Subcutaneous abdominal adipose tissue (tissue), 5 donors: ENCODE measurements around the gene ZNF524.

ENCODE experiments used
- H3K27ac ChIP-seq: one replicate; pipeline ENCODE4 v1.7.0; 2013; ENCODE audit warnings: low read depth, mild to moderate bottlenecking, inconsistent platforms, low read length, moderate library complexity
- H3K27me3 ChIP-seq, 5 donors: one replicate each; pipeline ENCODE4 v1.7.0; 2013; ENCODE audit warnings: low read length in 5 of 5, inconsistent platforms in 1 of 5; ENCODE audit not compliant: control insufficient read depth in 5 of 5, insufficient read depth in 4 of 5
- H3K36me3 ChIP-seq, 5 donors: one replicate each; pipeline ENCODE4 v1.7.0; 2013; ENCODE audit warnings: low read length in 5 of 5; ENCODE audit not compliant: control insufficient read depth in 5 of 5, insufficient read depth in 5 of 5
- H3K4me1 ChIP-seq, 5 donors: one replicate each; pipeline ENCODE4 v1.7.0; 2013; ENCODE audit warnings: low read length in 5 of 5, mild to moderate bottlenecking in 3 of 5, moderate library complexity in 1 of 5; ENCODE audit not compliant: control insufficient read depth in 5 of 5, insufficient read depth in 5 of 5
- H3K4me3 ChIP-seq, 5 donors: one replicate each; pipeline ENCODE4 v1.7.0; 2013; ENCODE audit warnings: low read length in 5 of 5, low read depth in 1 of 5
- H3K9ac ChIP-seq, 5 donors: one replicate each; pipeline ENCODE4 v1.7.0; 2013; ENCODE audit warnings: low read length in 5 of 5, mild to moderate bottlenecking in 4 of 5, moderate library complexity in 3 of 5
- H3K9me3 ChIP-seq, 5 donors: one replicate each; pipeline ENCODE4 v1.7.0; 2013; ENCODE audit warnings: low read length in 5 of 5; ENCODE audit not compliant: control insufficient read depth in 5 of 5
- donor health status: healthy.
- donor health status: healthy.
- donor health status: healthy.
- donor health status: healthy.
- donor health status: healthy.

Gene ZNF524

GRCh38 chr19:55599468-55599841 lies 633 bp upstream of the ZNF524 start, which contains the start of gene FIZ1:
Gene FIZ1 (minus strand): TSS chr19:55599517. CDS start chr19:55597865, 1,652 bp downstream.
- peaks cover 2 to 23% (median 18%) of the 10 kb centered on the region in 5 donors for H3K4me1 ChIP-seq
- peaks cover 0 to 41% (median 26%) of the 10 kb centered on the region in 5 donors for H3K36me3 ChIP-seq
- no peaks in the 10 kb centered on the region for H3K27me3 ChIP-seq
- peak within 1 kb of the TSS; percentile 83 for H3K27ac ChIP-seq
- peak within 1 kb of the TSS; percentile 77 to 93 (median 87) for H3K9ac ChIP-seq
- H3K9me3 ChIP-seq: no peaks in the 10 kb centered on the region
- peak within 1 kb of the TSS; percentile 91 to 99 (median 92) for H3K4me3 ChIP-seq

DNA sequence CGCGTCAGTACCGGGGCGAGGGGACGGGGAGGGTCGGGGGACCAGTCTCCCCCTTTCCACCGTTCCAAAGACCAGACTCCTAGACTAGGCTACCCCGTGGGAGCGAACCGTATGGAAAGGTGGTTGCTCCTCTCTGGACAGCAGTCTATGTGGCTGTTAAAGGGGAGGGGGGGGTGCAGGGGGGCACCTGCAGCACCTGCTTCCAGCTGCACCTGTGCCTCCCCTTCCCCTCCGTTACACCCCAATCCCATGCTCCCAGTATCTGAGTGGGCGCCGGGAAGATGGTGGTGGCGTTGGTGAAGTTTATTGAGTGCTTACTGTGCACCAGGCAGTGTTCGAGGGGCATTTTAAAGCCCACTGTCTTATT lies 557 bp downstream of the ZNF524 start:
- H3K4me1 ChIP-seq: peaks cover 2 to 28% (median 22%) of the 10 kb centered on the region in 5 donors

GRCh38 chr19:55601084-55601483 lies 996 bp downstream of the ZNF524 start:
- H3K9me3 ChIP-seq: no peaks in the 10 kb centered on the region
- H3K4me1 ChIP-seq: peaks cover 2 to 32% (median 26%) of the 10 kb centered on the region in 5 donors
- peak overlapping the region; percentile 83 for H3K27ac ChIP-seq
- peak overlapping the region; percentile 65 to 99 (median 92) for H3K4me3 ChIP-seq
- no peaks in the 10 kb centered on the region for H3K27me3 ChIP-seq
- peaks cover 0 to 25% (median 12%) of the 10 kb centered on the region in 5 donors for H3K36me3 ChIP-seq
- peak overlapping the region in 3 of 5 donors; percentile 44 to 77 (median 72) for H3K9ac ChIP-seq

More for the DNA sequence above, 557 bp downstream of the ZNF524 start:
- Histone ChIP-seq H3K27ac (peak overlapping the region; percentile 83), H3K9ac (peak overlapping the region in 4 of 5 donors; percentile 40 to 77 (median 58)), H3K36me3 (peaks cover 0 to 30% (median 15%) of the 10 kb centered on the region in 5 donors), H3K4me3 (peak overlapping the region; percentile 65 to 99 (median 92)), H3K27me3 (no peaks in the 10 kb centered on the region), H3K9me3 (no peaks in the 10 kb centered on the region)

GRCh38 chr19:55602104-55603001 lies 2.3 kb downstream of the ZNF524 start:
- Histone ChIP-seq H3K27me3 (no peaks in the 10 kb centered on the region), H3K9me3 (no peaks in the 10 kb centered on the region), H3K27ac (no peak overlapping the region), H3K4me3 (no peak overlapping the region), H3K9ac (no peak overlapping the region), H3K4me1 (peaks cover 5 to 43% (median 36%) of the 10 kb centered on the region in 5 donors), H3K36me3 (peaks cover 0 to 17% (median 4%) of the 10 kb centered on the region in 5 donors)

DNA sequence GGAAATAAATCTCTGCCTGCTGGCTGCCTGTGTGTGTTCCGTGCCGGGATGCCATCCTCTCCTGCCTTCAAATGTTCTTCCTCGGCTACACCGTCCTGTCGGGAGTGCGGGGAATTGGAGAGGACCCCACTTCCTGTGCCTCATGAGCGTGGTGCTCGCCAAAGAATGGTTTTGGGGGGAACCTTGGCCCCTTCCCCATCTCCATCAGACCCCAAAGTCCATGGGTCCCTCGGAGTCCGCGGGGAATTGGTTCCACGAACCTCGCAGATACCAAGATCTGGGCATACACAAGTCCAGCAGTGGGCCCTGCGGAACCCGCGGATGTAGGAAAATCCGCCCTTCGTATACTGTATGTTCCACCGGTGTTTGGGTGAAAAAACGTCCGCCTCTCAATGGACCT lies 3.0 kb downstream of the ZNF524 start:
- H3K4me1 ChIP-seq: peaks cover 5 to 42% (median 36%) of the 10 kb centered on the region in 5 donors
- no peaks in the 10 kb centered on the region for H3K27me3 ChIP-seq
- H3K36me3 ChIP-seq: peaks cover 0 to 14% (median 2%) of the 10 kb centered on the region in 5 donors
- no peaks in the 10 kb centered on the region for H3K9me3 ChIP-seq
- no peak overlapping the region for H3K4me3 ChIP-seq
- no peak overlapping the region for H3K9ac ChIP-seq
- H3K27ac ChIP-seq: no peak overlapping the region

DNA sequence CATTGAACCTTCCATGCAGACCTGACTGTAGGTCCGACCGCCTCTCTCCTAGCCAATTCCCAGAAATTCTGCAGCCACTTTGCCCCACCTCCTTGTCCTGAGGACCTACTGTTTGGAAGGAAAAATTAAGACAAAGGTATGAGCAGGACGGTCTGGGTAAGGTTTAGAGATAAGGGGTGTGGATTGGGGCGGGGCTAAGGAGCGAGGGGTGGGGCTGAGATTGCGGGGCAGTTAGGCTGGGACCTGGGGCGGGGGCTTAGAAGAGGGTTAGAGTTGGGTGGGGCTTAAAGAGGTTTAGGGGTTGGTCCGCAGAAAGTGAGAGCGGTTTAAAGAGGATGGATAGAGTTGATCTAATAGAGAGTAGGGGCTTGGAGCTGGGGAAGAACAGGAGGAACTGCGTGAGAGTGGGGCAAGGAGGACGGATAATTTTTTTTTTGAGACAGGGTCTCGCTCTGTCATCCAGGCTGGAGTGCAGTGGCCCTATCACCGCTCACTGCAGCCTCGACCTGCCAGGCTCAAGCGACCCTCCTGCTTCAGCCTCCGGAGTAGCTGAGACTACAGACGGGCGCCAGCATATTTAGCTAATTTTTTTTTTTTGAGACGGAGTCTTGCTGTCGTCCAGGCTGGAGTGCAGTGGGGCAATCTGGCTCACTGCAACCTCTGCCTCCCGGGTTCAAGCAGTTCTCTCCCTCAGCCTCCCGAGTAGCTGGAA lies 3.6 kb downstream of the ZNF524 start:
- peaks cover 0 to 14% (median 2%) of the 10 kb centered on the region in 5 donors for H3K36me3 ChIP-seq
- no peak overlapping the region for H3K27ac ChIP-seq
- peaks cover 5 to 36% (median 32%) of the 10 kb centered on the region in 5 donors for H3K4me1 ChIP-seq
- H3K9ac ChIP-seq: no peak overlapping the region
- H3K27me3 ChIP-seq: no peaks in the 10 kb centered on the region
- H3K9me3 ChIP-seq: no peaks in the 10 kb centered on the region
- no peak overlapping the region for H3K4me3 ChIP-seq

DNA sequence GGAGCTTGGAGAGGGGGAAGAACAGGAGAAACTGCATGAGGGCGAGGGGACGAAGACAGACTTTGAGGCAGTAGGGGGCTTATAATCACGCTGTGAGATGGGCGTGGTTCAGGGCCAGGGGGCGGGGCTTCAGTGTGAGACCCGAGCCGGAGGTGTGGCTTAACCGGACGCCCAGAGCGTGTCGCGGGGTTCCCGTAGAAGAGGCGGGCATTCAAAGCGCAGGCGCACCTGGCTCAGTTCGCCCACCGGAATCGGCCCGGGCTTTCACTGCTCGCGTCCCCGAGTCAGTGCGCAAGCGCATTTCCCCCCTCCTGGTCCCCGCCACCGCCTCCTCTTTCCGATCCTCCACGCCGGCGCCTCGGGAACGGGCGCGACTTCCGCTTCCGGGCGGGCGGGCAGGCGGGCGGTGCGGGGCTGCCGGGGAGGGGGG lies 5.1 kb downstream of the ZNF524 start:
- Histone ChIP-seq H3K9me3 (peaks cover 0 to 4% (median 0%) of the 10 kb centered on the region in 5 donors), H3K27ac (peak overlapping the region; percentile 88), H3K4me1 (peaks cover 3 to 35% (median 31%) of the 10 kb centered on the region in 5 donors), H3K27me3 (no peaks in the 10 kb centered on the region), H3K4me3 (peak overlapping the region; percentile 64 to 92 (median 86)), H3K9ac (peak overlapping the region in 3 of 5 donors; percentile 68 to 97 (median 69)), H3K36me3 (peaks cover 0 to 25% (median 9%) of the 10 kb centered on the region in 5 donors)

GRCh38 chr19:55605637-55606470 lies 5.8 kb downstream of the ZNF524 start, which contains the start of gene ZNF865:
Gene ZNF865 (plus strand): TSS chr19:55605647. CDS start chr19:55613619, 7,972 bp downstream.
- H3K9me3 ChIP-seq: peaks cover 0 to 4% (median 0%) of the 10 kb centered on the region in 5 donors
- no peaks in the 10 kb centered on the region for H3K27me3 ChIP-seq
- peak within 1 kb of the TSS; percentile 86 to 99 (median 90) for H3K4me3 ChIP-seq
- H3K27ac ChIP-seq: peak within 1 kb of the TSS; percentile 88
- peaks cover 0 to 29% (median 13%) of the 10 kb centered on the region in 5 donors for H3K36me3 ChIP-seq
- peaks cover 3 to 31% (median 28%) of the 10 kb centered on the region in 5 donors for H3K4me1 ChIP-seq
- H3K9ac ChIP-seq: peak within 1 kb of the TSS; percentile 63 to 97 (median 92)

- peak overlapping the region; percentile 88 for H3K27ac ChIP-seq
Measured at GRCh38 chr19:55606471-55606787, 6.3 kb downstream of the ZNF524 start.

More at GRCh38 chr19:55606471-55606787, 6.3 kb downstream of the ZNF524 start:
- Histone ChIP-seq H3K27me3 (no peaks in the 10 kb centered on the region), H3K36me3 (peaks cover 0 to 29% (median 13%) of the 10 kb centered on the region in 5 donors), H3K9ac (peak overlapping the region; percentile 42 to 96 (median 87)), H3K4me3 (peak overlapping the region; percentile 86 to 99 (median 90)), H3K4me1 (peaks cover 3 to 27% (median 23%) of the 10 kb centered on the region in 5 donors), H3K9me3 (peaks cover 0 to 4% (median 0%) of the 10 kb centered on the region in 5 donors)
